Activated CD4-positive, alpha-beta memory T cell treated with anti-CD3 and anti-CD28 coated beads for 36 hours (primary cell): Measurements from ENCODE around the gene FTO. TPM values are rescaled to one million over a fixed set of nuclear protein-coding genes. Genes with fewer than 3 reads are reported as not detected.
"Not testable (repeated sequence)": the region's sequence is repeated elsewhere in the genome, so short reads cannot be mapped to it uniquely, and the experiment has no call there.

Experiments used
- CTCF ChIA-PET: fragments of 350-600 bp; sonication (Branson Sonifier 250); formaldehyde crosslinking; loops from one replicate; lab custom pipeline; 2021; ENCODE audit warnings: antibody characterized with exemption, inconsistent platforms; lab: Charles Lee
- POLR2A ChIA-PET: fragments of 350-600 bp; sonication (Branson Sonifier 250); formaldehyde crosslinking; loops from one replicate; lab custom pipeline; 2021; ENCODE audit warnings: antibody characterized with exemption; lab: Charles Lee
- DNase-seq: peaks from one replicate; pipeline ENCODE4 v3.0.0-alpha.2; 2020
- H3K27ac Mint-ChIP-seq: one replicate; pipeline ENCODE4 v1.8.0; 2021; ENCODE audit warnings: mixed read lengths
- H3K27me3 Mint-ChIP-seq: one replicate; pipeline ENCODE4 v1.8.0; 2021; ENCODE audit warnings: mixed read lengths
- H3K36me3 Mint-ChIP-seq: one replicate; pipeline ENCODE4 v1.8.0; 2021; ENCODE audit warnings: mixed read lengths
- H3K4me1 Mint-ChIP-seq: one replicate; pipeline ENCODE4 v1.8.0; 2021; ENCODE audit warnings: low read depth, mixed read lengths
- H3K4me3 Mint-ChIP-seq: one replicate; pipeline ENCODE4 v1.8.0; 2021; ENCODE audit warnings: mild to moderate bottlenecking, mixed read lengths
- H3K9me3 Mint-ChIP-seq: one replicate; pipeline ENCODE4 v1.8.0; 2021; ENCODE audit warnings: mixed read lengths
- intact Hi-C: fragments of 100-400 bp; cut with micrococcal nuclease; formaldehyde crosslinking; loops from one replicate; pipeline ENCODE4 v1.15.1; 2023
- total RNA-seq, 2 experiments: library from RNA; stranded (reverse); gene quantifications; one replicate each; pipeline ENCODE4 v1.2.3, GENCODE V29; 2021

Gene FTO
- total RNA-seq, 2 experiments from 2014 or later = 50.7 to 53.1 TPM

- Mint-ChIP-seq H3K4me1 (peaks cover 7% of the 10 kb centered on the region), H3K36me3 (peaks cover 18% of the 10 kb centered on the region), H3K9me3 (no peaks in the 10 kb centered on the region), H3K27me3 (no peaks in the 10 kb centered on the region), H3K27ac (no peak overlapping the region), H3K4me3 (no peak overlapping the region)
- no peak for DNase-seq
- intact Hi-C loops = no loop called here
- ChIA-PET CTCF (no interaction called here), POLR2A (no interaction called here)
Measured at GRCh38 chr16:53841884-53842283, 137.9 kb downstream of the FTO start.

GRCh38 chr16:53843084-53843483 is 139.1 kb downstream of the FTO start:
- Mint-ChIP-seq H3K27ac (no peak overlapping the region), H3K4me3 (no peak overlapping the region), H3K4me1 (peaks cover 7% of the 10 kb centered on the region), H3K36me3 (peaks cover 12% of the 10 kb centered on the region), H3K9me3 (no peaks in the 10 kb centered on the region), H3K27me3 (no peaks in the 10 kb centered on the region)
- CTCF ChIA-PET = no interaction called here
- intact Hi-C loops = no loop called here
- POLR2A ChIA-PET = no interaction called here
- DNase-seq = no peak

GRCh38 chr16:53844804-53845203 is 140.8 kb downstream of the FTO start:
- Mint-ChIP-seq H3K9me3 (no peaks in the 10 kb centered on the region), H3K4me1 (peaks cover 14% of the 10 kb centered on the region), H3K27ac (no peak overlapping the region), H3K27me3 (no peaks in the 10 kb centered on the region), H3K4me3 (no peak overlapping the region), H3K36me3 (peaks cover 18% of the 10 kb centered on the region)
- CTCF ChIA-PET = interaction anchor here (0.6 kb wide), 1 partner anchor 293 kb away, joined by 3 read pairs; no protein-coding TSS in a partner anchor
- no peak for DNase-seq
- intact Hi-C loops = no loop called here
- POLR2A ChIA-PET = no interaction called here

DNA sequence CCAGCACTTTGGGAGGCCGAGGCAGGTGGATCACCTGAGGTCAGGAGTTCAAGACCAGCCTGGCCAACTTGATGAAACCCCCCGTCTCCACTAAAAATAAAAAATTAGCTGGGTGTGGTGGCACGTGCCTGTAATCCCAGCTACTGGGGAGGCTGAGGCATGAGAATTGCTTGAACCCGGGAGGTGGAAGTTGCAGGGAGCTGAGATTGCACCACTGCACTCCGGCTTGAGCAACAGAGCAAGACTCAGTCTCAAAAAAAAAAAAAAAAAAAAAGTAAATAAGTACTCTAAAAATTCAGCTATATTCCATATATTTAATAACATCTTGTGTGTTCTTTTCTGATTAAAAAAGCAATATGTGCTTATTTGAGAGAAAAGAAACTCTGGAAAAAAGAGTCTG is 142.6 kb downstream of the FTO start:
- DNase-seq, H3K9me3 Mint-ChIP-seq, H3K27me3 Mint-ChIP-seq, intact Hi-C loops, H3K27ac Mint-ChIP-seq, CTCF ChIA-PET, POLR2A ChIA-PET, H3K4me3 Mint-ChIP-seq: not testable (repeated sequence)
- Mint-ChIP-seq H3K36me3 (peaks cover 18% of the 10 kb centered on the region), H3K4me1 (peaks cover 14% of the 10 kb centered on the region)

DNA sequence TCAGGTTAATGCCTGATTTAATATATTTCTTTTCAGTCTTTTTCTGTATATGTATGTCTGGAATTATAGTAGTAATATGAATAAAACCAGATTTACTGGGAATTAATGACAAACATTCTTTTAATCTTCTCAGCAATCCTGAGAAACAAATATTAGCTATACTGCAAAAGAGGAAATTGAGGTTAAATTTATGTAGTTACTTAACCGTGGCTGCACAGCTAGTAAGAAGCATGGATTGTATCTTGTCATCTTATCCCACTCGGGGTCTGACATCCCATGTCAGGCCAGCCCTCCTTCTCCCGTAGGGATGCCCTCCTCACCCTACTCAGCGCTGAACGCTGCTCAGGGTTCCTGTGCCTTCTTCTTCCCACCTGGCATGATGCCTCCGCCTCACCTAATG is 143.0 kb downstream of the FTO start:
- peaks cover 14% of the 10 kb centered on the region for H3K4me1 Mint-ChIP-seq
- no peaks in the 10 kb centered on the region for H3K9me3 Mint-ChIP-seq
- intact Hi-C loops = no loop called here
- peaks cover 18% of the 10 kb centered on the region for H3K36me3 Mint-ChIP-seq
- H3K27me3 Mint-ChIP-seq = no peaks in the 10 kb centered on the region
- POLR2A ChIA-PET = no interaction called here
- no peak overlapping the region for H3K27ac Mint-ChIP-seq
- H3K4me3 Mint-ChIP-seq = no peak overlapping the region
- DNase-seq = no peak
- CTCF ChIA-PET = no interaction called here

- intact Hi-C loops = no loop called here
- Mint-ChIP-seq H3K27ac (no peak overlapping the region), H3K4me1 (peaks cover 14% of the 10 kb centered on the region), H3K36me3 (peaks cover 20% of the 10 kb centered on the region), H3K4me3 (no peak overlapping the region), H3K27me3 (no peaks in the 10 kb centered on the region), H3K9me3 (no peaks in the 10 kb centered on the region)
- ChIA-PET POLR2A (no interaction called here), CTCF (no interaction called here)
- DNase-seq = no peak
Measured at GRCh38 chr16:53848277-53848942, 144.5 kb downstream of the FTO start.

GRCh38 chr16:53848950-53849349 is 145.0 kb downstream of the FTO start:
- Mint-ChIP-seq H3K4me1 (peaks cover 14% of the 10 kb centered on the region), H3K27me3 (no peaks in the 10 kb centered on the region), H3K9me3 (peaks cover 1% of the 10 kb centered on the region), H3K36me3 (peaks cover 24% of the 10 kb centered on the region), H3K27ac (no peak overlapping the region), H3K4me3 (no peak overlapping the region)
- intact Hi-C loops = no loop called here
- POLR2A ChIA-PET = no interaction called here
- CTCF ChIA-PET = no interaction called here
- DNase-seq = no peak

- Mint-ChIP-seq H3K9me3 (peaks cover 6% of the 10 kb centered on the region), H3K4me3 (no peak overlapping the region), H3K4me1 (peaks cover 14% of the 10 kb centered on the region), H3K27me3 (no peaks in the 10 kb centered on the region), H3K36me3 (peaks cover 29% of the 10 kb centered on the region), H3K27ac (no peak overlapping the region)
- ChIA-PET CTCF (no interaction called here), POLR2A (no interaction called here)
- intact Hi-C loops = no loop called here
- DNase-seq = no peak
Measured at GRCh38 chr16:53849585-53849984, 145.6 kb downstream of the FTO start.

- POLR2A ChIA-PET = no interaction called here
- CTCF ChIA-PET = no interaction called here
- intact Hi-C loops = no loop called here
- Mint-ChIP-seq H3K27me3 (no peaks in the 10 kb centered on the region), H3K4me3 (no peak overlapping the region), H3K9me3 (peaks cover 9% of the 10 kb centered on the region), H3K36me3 (peaks cover 28% of the 10 kb centered on the region), H3K4me1 (peaks cover 10% of the 10 kb centered on the region), H3K27ac (no peak overlapping the region)
- no peak for DNase-seq
Measured at GRCh38 chr16:53849994-53850393, 146.0 kb downstream of the FTO start.

- POLR2A ChIA-PET = interaction anchor here (0.6 kb wide), 1 partner anchor 590 kb away, joined by 3 read pairs; no protein-coding TSS in a partner anchor
- Mint-ChIP-seq H3K9me3 (peaks cover 9% of the 10 kb centered on the region), H3K27ac (no peak overlapping the region), H3K4me3 (no peak overlapping the region), H3K4me1 (peaks cover 7% of the 10 kb centered on the region), H3K27me3 (no peaks in the 10 kb centered on the region), H3K36me3 (peaks cover 25% of the 10 kb centered on the region)
- DNase-seq = no peak
- intact Hi-C loops = no loop called here
- CTCF ChIA-PET = interaction anchor here (0.6 kb wide), 1 partner anchor 111 kb away, joined by 3 read pairs; no protein-coding TSS in a partner anchor
Measured at GRCh38 chr16:53852678-53853077, 148.7 kb downstream of the FTO start.

- CTCF ChIA-PET = no interaction called here
- DNase-seq = no peak
- H3K27ac Mint-ChIP-seq = no peak overlapping the region
- POLR2A ChIA-PET = no interaction called here
- H3K9me3 Mint-ChIP-seq = peaks cover 9% of the 10 kb centered on the region
- no peak overlapping the region for H3K4me3 Mint-ChIP-seq
- intact Hi-C loops = no loop called here
- H3K27me3 Mint-ChIP-seq = no peaks in the 10 kb centered on the region
- no peaks in the 10 kb centered on the region for H3K4me1 Mint-ChIP-seq
- peaks cover 19% of the 10 kb centered on the region for H3K36me3 Mint-ChIP-seq
Measured at GRCh38 chr16:53855056-53855455, 151.1 kb downstream of the FTO start.

DNA sequence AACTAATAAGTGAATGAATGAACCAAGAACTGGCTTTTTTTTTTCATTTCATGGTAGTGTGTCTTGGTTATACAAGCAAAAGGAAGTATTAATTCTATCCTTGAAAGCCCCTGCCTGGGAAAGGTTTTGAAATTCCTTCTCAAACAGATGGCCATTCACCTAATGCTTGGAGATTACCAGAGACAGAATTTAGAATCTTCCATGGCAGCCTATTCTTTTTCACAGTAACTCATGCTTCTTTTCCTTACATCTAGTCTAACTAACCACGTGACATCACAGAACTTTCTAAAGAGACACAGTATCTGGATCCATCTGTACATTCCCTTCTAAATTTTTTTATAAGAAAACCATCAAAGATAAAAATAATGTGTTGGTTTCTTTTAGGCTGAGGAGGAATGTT is 151.6 kb downstream of the FTO start:
- Mint-ChIP-seq H3K27ac (no peak overlapping the region), H3K36me3 (peaks cover 19% of the 10 kb centered on the region), H3K9me3 (peaks cover 9% of the 10 kb centered on the region), H3K4me1 (no peaks in the 10 kb centered on the region), H3K27me3 (no peaks in the 10 kb centered on the region), H3K4me3 (no peak overlapping the region)
- no peak for DNase-seq
- CTCF ChIA-PET = no interaction called here
- intact Hi-C loops = no loop called here
- POLR2A ChIA-PET = no interaction called here

- no peak for DNase-seq
- ChIA-PET CTCF (no interaction called here), POLR2A (no interaction called here)
- no peak overlapping the region for H3K4me3 Mint-ChIP-seq
- H3K27ac Mint-ChIP-seq = no peak overlapping the region
- peaks cover 5% of the 10 kb centered on the region for H3K4me1 Mint-ChIP-seq
- H3K27me3 Mint-ChIP-seq = no peaks in the 10 kb centered on the region
- intact Hi-C loops = loop anchor here (1.0 kb wide), 1 partner anchor 196 kb away; no protein-coding TSS in a partner anchor
- peaks cover 12% of the 10 kb centered on the region for H3K36me3 Mint-ChIP-seq
- no peaks in the 10 kb centered on the region for H3K9me3 Mint-ChIP-seq
Measured at GRCh38 chr16:53859995-53860540, 156.1 kb downstream of the FTO start.
